Activated naive CD4-positive, alpha-beta T cell treated with anti-CD3 and anti-CD28 coated beads, Interleukin-2, amount 50 U/mL, for 72 hours (primary cell): ENCODE data around the gene ANKRD24. TPM values are rescaled to one million over a fixed set of nuclear protein-coding genes. Genes with fewer than 3 reads are reported as not detected.
"Not testable (repeated sequence)": the region's sequence is repeated elsewhere in the genome, so short reads cannot be mapped to it uniquely, and the experiment has no call there.

Experiments
- ATAC-seq, 2 donors: fragments of 150-1000 bp; cut with Tn5 transposase; 2 replicates each; pipeline ENCODE4 v1.10.0; 2021; ENCODE audit warnings: mild to moderate bottlenecking in 2 of 2, moderate library complexity in 2 of 2
- DNase-seq, 2 donors: peaks; one replicate each; pipeline ENCODE4 v3.0.0; 2021 to 2022; ENCODE audit warnings: low spot score in 2 of 2
- H3K27ac Mint-ChIP-seq, 2 donors: one replicate each; pipeline ENCODE4 v1.8.0; 2022; ENCODE audit warnings: mild to moderate bottlenecking in 2 of 2, mixed read lengths in 2 of 2
- H3K36me3 Mint-ChIP-seq, 2 donors: one replicate each; pipeline ENCODE4 v1.8.0; 2022; ENCODE audit warnings: mixed read lengths in 2 of 2
- H3K9me3 Mint-ChIP-seq, 2 donors: one replicate each; pipeline ENCODE4 v1.8.0; 2022; ENCODE audit warnings: mixed read lengths in 2 of 2
- total RNA-seq, 2 donors: library from RNA; stranded (reverse); gene quantifications; one replicate each; pipeline ENCODE4 v1.2.3, GENCODE V29; 2022

Gene ANKRD24
- total RNA-seq, 2 donors from 2014 or later = 1.7 to 4.2 TPM

DNA sequence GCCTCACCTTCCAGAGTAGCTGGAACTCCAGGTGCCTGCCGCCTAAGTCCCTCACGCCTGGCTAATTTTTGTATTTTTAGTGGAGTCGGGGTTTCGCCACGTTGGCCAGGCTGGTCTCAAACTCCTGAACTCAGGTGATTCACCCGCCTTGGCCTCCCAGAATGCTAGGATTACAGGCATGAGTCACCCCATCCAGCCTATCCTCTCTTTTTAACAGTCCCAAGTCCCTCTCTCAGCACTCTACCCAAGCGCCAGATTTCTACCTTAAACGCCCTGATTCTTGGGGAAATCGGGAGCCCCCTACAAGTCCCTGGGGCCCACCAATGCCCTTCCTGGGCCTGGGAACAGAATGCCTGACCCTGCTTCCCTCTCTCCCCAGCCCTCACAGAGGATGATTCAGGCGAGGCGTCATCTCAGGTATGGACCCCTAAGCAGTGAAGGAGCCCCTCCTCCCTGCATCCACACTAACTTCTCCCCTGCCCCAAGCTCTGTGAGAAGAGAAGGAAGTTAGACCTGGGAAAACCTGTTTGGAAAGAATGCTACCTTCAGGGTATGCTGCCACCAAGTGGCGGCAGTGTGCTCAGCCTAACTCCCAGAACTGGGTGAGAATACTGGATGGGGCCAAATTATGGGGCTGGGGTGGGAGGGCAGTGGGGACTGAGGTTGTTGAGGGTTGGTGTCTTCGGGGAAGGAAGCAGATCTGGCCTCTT, 26.1 kb downstream of the ANKRD24 start:
- no peaks in the 10 kb centered on the region for H3K36me3 Mint-ChIP-seq
- no peak for ATAC-seq
- no peak for DNase-seq
- H3K9me3 Mint-ChIP-seq = no peaks in the 10 kb centered on the region
- H3K27ac Mint-ChIP-seq = no peak overlapping the region

DNA sequence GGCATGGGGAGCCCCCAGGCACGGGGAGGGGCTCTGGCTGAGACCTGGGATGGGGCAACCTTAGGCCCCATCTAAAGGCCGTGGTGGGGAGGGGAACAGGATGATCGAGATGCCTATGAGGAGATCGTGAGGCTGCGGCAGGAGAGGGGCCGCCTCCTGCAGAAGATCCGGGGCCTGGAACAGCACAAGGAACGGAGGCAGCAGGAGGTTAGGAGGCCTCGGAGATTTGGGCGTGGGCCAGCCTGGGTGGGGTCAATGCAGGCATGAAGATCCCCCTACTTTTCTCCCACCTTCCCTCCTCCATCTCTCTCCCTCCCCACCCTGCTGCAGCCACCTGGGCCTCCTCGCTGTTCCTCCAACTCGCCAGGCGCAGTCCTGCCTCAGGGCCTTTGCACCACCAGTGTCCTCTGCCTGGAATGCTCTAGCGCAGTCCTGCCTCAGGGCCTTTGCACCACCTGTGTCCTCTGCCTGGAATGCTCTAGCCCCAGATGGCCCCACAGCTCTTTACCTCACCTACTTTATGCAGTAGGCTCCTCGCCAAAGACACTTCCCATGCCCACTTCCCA, 27.8 kb downstream of the ANKRD24 start:
- Mint-ChIP-seq H3K9me3 (no peaks in the 10 kb centered on the region), H3K27ac (no peak overlapping the region), H3K36me3 (no peaks in the 10 kb centered on the region)
- DNase-seq (no peak), ATAC-seq (no peak)

DNA sequence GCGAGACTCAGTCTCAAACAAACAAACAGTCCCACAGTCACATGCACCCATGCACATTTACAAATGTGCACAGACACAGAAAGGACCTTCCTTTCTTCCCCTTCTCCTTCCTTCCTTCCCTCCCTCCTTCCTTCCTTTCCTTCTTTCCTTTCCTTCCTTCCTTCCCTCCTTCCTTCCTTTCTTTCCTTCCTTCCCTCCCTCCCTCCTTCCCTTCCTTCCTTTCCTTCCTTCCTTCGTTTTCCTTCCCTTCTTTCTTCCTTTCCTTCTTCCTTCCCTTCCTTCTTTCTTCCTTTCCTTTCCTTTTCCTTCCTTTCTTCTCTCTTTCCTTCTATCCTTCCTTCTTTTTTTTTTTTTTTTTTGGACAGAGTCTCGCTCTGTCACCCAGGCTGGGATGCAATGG, 30.6 kb downstream of the ANKRD24 start:
- no peak for DNase-seq
- H3K36me3 Mint-ChIP-seq = peaks cover 0 to 7% of the 10 kb centered on the region in 2 donors
- H3K27ac Mint-ChIP-seq = no peak overlapping the region

DNA sequence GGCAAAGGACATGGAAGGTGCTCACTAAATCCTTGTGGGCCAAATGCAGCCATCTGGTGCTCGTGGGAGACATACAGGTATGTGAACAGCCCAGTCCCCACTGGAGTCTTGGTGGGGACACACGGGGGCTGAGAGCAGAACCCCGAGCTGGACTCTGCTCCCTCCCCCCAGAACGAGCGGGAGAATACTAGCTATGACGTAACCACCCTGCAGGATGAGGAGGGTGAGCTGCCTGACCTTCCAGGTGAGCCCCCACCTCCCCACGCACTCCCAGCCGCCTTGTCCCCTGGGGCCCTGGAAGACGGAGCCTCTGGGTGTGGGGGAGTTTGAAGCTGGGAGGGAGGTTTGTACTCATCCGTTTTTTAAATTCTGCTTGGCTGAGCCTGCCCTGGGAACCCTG, 33.3 kb downstream of the ANKRD24 start:
- DNase-seq = no peak
- Mint-ChIP-seq H3K36me3 (peaks cover 0 to 7% of the 10 kb centered on the region in 2 donors), H3K27ac (no peak overlapping the region), H3K9me3 (peaks cover 0 to 5% of the 10 kb centered on the region in 2 donors)
- no peak for ATAC-seq

More for the DNA sequence above, 30.6 kb downstream of the ANKRD24 start:
- peaks cover 0 to 5% of the 10 kb centered on the region in 2 donors for H3K9me3 Mint-ChIP-seq
- no peak for ATAC-seq

DNA sequence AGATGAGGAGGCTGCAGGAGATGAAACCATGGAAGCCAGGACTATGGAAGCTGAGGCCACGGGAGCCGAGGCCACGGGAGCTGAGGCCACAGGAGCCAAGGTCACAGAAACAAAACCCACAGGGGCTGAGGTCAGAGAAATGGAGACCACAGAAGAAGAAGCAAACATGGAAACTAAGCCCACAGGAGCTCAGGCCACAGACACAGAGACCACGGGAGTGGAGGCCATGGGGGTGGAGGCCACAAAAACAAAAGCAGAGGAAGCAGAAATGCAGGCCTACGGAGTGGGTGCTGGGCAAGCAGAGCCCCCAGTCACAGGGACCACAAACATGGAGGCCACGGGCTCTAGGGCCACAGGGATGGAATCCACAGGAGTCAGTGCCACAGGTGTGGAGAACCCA, 34.4 kb downstream of the ANKRD24 start:
- Mint-ChIP-seq H3K36me3 (peaks cover 0 to 7% of the 10 kb centered on the region in 2 donors), H3K27ac (no peak overlapping the region), H3K9me3 (peaks cover 0 to 5% of the 10 kb centered on the region in 2 donors)
- no peak for ATAC-seq
- no peak for DNase-seq

DNA sequence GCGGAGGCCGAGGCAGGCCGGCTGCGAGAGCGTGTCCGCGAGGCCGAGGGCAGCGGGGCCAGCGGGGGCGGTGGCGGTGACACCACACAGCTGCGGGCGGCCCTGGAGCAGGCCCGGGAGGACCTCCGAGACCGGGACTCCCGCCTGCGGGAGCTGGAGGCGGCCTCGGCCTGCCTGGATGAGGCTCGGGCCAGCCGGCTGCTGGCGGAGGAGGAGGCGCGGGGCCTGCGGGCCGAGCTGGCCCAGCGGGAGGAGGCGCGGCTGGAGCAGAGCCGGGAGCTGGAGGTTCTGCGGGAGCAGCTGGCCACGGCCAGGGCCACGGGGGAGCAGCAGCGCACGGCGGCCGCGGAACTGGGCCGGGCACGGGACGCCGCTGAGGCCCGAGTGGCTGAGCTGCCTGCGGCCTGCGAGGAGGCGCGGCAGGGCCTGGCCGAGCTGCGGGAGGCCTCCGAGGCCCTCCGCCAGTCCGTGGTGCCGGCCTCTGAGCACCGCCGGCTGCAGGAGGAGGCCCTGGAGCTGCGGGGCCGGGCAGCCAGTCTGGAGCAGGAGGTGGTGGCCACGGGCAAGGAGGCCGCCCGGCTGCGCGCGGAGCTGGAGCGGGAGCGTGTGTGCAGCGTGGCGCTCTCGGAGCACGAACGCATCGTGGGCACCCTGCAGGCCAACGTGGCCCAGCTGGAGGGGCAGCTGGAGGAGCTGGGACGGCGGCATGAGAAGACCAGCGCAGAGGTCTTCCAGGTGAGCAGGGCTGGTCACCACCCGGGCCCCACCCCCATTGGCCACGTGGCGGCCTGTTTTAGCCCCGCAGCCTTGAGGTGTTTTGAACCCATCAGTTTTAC, 35.2 kb downstream of the ANKRD24 start:
- Mint-ChIP-seq H3K27ac (no peak overlapping the region), H3K9me3 (peaks cover 0 to 5% of the 10 kb centered on the region in 2 donors), H3K36me3 (peaks cover 0 to 7% of the 10 kb centered on the region in 2 donors)
- ATAC-seq (no peak), DNase-seq (no peak)

DNA sequence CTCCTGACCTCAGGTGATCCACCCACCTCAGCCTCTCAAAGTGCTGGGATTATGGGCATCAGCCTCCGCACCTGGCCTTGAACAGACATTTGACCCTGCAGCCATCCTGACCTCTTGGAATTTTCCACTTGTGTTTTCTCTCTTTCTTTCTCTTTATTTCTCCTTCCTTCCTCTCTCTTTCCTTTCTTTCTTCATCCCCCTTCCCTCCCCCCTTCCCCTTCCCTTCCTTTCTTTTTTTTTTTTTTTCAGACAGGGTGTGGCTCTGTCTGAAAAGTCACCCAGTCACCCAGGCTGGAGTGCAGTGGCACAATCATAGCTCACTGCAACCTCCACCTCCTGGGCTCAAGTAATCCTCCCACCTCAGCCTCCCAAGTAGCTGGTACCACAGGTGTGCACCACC, 36.0 kb downstream of the ANKRD24 start:
- H3K27ac Mint-ChIP-seq, DNase-seq, H3K36me3 Mint-ChIP-seq, ATAC-seq, H3K9me3 Mint-ChIP-seq: not testable (repeated sequence)

DNA sequence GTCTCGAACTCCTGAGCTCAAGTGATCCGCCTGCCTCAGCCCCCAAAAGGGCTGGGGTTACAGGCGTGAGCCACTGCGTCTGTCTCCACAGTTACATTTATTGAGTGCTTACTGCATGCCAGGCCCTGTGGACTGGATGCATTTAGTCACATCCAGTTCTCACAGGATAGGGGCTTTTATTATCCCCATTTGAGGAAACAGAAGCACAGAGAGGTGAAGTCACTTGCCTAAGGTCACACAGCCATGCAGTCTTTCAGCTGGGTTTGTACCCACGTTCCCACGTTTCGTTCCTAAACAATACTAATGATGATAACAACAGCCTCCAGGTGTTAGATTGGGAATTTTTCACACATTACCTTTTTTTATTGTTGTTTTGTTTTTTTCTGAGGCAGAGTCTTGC, 37.7 kb downstream of the ANKRD24 start:
- H3K9me3 Mint-ChIP-seq = peaks cover 0 to 5% of the 10 kb centered on the region in 2 donors
- peak overlapping the region in 1 of 2 donors; percentile 22 for H3K27ac Mint-ChIP-seq
- DNase-seq (no peak), ATAC-seq (no peak)
- H3K36me3 Mint-ChIP-seq = peaks cover 0 to 7% of the 10 kb centered on the region in 2 donors

DNA sequence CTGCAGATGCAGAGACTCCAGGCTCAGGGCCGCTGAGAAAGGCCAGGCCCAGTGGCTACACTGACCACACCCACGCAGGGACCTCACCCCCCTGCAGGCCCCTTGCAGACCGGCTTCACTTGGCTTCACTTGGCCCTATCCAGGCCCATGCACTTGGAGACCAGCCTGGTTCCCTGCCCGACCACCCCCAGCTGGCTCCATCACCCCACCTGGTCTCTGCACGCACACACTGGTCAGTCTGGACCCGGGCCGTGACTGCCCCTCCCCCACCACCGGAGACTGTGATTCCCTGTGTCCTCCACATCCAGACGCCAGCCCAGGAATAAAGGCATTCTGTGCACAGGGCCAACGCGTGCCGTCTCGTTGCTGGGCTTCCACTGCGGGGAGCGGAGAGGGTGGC, 42.0 kb downstream of the ANKRD24 start:
- ATAC-seq = no peak
- Mint-ChIP-seq H3K36me3 (no peaks in the 10 kb centered on the region), H3K9me3 (no peaks in the 10 kb centered on the region), H3K27ac (no peak overlapping the region)
- DNase-seq = no peak

DNA sequence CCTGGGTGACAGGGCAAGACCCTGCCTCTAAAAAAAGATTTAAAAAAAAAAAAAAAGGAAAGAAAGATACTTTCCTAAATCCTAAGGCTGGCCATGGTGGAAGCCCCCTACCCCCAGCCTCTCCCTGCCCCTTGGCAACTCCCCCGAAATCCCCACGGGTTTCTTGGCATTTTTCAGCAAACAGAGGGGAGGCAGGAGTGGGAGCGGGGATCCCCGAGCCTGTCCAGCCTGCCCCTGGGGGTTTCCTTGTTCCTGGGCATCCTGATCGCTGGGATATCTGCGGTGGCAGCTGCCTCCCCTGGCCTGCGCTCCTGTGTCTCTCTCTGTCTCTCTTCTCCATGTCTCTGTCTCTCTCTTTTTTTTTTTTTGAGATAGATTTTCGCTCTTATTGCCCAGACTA, 43.4 kb downstream of the ANKRD24 start:
- no peak for DNase-seq
- H3K27ac Mint-ChIP-seq = no peak overlapping the region
- no peaks in the 10 kb centered on the region for H3K9me3 Mint-ChIP-seq
- no peaks in the 10 kb centered on the region for H3K36me3 Mint-ChIP-seq
- no peak for ATAC-seq

DNA sequence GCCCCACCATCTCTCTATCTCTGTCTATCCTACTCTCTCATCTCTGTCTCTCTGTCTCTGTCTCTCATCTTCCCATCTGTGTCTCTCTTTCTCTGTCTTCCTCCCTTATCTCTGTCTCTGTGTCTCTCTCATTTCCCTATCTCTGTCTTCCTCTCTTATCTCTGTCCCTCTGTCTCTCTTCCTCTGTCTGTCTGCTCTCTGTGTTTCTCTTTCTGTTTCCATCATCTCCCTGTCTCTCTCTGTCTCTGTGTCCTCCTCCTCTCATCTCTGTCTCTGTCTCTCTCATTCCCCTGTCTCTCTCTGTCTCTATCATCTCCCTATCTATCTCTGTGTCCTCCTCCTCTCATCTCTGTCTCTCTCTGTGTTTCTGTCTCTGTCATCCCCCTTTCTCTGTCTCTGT, 45.3 kb downstream of the ANKRD24 start:
- DNase-seq (no peak), ATAC-seq (no peak)
- no peaks in the 10 kb centered on the region for H3K9me3 Mint-ChIP-seq
- H3K27ac Mint-ChIP-seq = no peak overlapping the region
- no peaks in the 10 kb centered on the region for H3K36me3 Mint-ChIP-seq

DNA sequence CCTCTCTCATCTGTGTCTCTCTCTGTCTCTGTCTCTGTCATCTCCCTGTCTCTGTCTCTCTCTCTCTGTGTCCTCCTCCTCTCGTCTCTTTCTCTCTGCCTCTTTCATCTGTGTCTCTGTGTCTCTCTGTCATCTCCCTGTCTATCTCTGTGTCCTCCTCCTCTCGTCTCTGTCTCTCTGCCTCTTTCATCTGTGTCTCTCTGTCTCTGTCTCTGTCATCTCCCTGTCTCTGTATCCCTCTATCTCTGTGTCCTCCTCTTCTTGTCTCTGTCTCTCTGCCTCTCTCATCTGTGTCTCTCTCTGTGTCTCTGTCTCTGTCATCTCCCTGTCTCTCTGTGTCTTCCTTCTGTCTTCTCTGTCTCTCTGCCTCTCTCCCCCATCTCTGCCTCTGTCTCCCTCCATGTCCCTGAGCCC, 46.3 kb downstream of the ANKRD24 start:
- no peaks in the 10 kb centered on the region for H3K9me3 Mint-ChIP-seq
- no peak overlapping the region for H3K27ac Mint-ChIP-seq
- ATAC-seq = no peak

DNA sequence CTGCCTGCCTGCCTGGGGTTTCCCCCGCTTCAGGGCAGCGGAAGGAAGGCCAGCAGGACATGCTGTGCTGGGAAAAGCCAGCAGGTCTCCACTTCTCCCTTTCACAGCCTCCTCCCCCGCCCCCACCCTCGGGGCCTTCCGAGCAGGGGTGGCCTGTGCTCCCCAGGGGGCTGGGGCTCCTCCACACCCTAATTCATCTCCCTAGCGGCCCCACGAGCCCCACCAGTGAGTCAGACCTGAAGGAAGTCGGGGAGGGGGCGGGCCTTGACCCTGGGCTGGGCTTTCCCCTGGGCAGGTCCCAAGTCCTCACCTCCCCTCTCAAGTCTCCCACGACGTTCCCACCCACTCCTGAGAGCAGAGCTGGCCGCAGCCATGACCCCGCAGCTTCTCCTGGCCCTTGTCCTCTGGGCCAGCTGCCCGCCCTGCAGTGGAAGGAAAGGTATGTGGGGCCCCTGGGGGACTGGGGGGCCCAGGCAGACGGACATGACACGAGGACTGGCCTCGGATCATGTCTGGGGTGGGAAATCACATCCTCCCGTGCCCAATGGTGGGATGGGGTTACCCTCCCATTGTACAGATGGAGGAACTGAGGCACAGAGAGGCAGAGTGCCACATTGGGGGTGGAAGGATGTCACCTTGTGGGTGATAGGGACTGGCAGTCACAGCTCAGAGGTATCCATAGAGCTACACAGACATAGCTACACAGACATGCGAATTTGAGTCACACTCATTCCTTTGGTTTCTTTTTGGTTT, 46.9 kb downstream of the ANKRD24 start, which contains the start of gene EBI3:
TSS of gene EBI3 (plus strand) at position 345 of the 753 bp plus-strand sequence. CDS start at position 373, 28 bp downstream.
- DNase-seq = peak; percentile 67 to 80
- no peaks in the 10 kb centered on the region for H3K36me3 Mint-ChIP-seq
- no peaks in the 10 kb centered on the region for H3K9me3 Mint-ChIP-seq
- peak; percentile 86 to 89 for ATAC-seq
- peak within 1 kb of the TSS in 1 of 2 donors; percentile 25 for H3K27ac Mint-ChIP-seq

More for the DNA sequence above, 46.3 kb downstream of the ANKRD24 start:
- no peak for DNase-seq
- H3K36me3 Mint-ChIP-seq = no peaks in the 10 kb centered on the region

DNA sequence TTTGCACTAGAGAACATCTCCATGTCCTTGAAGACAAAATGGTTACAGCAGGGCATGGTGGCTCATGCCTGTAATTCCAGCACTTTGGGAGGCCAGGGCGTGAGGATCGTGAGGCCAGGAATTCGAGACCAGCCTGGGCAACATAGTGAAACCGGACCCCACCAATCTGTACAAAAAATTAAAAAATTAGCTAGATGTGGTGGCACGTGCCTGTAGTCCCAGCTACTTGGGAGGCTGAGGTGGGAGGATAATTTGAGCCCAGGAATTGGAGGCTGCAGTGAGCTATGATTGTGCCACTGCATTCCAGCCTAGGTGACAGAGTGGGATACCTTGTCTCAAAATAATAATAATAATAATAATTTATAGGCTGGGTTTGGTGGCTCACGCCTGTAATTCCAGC, 47.7 kb downstream of the ANKRD24 start:
- H3K36me3 Mint-ChIP-seq, ATAC-seq, H3K9me3 Mint-ChIP-seq, DNase-seq, H3K27ac Mint-ChIP-seq: not testable (repeated sequence)

DNA sequence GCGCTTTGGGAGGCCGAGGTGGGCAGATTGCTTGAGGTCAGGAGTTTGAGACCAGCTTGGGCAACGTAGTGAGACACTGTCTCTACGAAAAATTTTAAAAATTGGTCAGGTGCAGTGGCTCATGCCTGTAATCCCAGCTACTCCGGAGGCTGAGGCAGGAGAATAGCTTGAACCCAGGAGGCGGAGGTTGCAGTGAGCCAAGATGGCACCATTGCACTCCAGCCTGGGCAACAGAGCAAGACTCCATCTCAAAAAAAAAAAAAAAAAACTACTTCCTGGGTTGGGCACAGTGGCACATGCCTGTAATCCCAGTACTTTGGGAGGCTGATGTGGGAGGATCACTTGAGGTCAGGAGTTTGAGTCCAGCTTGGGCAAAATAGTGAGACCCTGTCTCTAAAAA, 49.0 kb downstream of the ANKRD24 start:
- DNase-seq, H3K9me3 Mint-ChIP-seq, H3K27ac Mint-ChIP-seq: not testable (repeated sequence)

DNA sequence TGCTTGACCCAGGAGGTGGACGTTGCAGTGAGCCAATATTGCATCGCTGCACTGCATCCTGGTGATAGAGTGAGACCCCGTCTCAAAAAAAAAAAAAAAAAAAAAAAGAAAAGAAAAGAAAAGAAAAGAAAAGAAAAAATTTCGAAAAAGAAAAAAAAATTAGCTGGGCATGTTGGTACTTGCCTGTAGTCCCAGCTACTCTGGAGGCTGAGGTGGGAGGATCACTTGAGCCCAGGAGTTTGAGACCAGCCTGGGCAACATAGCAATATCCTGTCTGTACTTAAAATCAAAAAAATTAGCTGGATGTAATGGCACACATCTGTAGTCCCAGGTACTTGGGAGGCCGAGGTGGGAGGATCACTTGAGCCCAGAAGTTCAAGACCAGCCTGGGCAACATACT, 49.6 kb downstream of the ANKRD24 start:
- H3K27ac Mint-ChIP-seq, DNase-seq, ATAC-seq, H3K9me3 Mint-ChIP-seq, H3K36me3 Mint-ChIP-seq: not testable (repeated sequence)

More for the DNA sequence above, 49.0 kb downstream of the ANKRD24 start:
- H3K36me3 Mint-ChIP-seq, ATAC-seq: not testable (repeated sequence)
